Trophoblast cell (in vitro differentiated cells and primary cell): ENCODE data around the gene ASB6.

Experiments
- DNase-seq, 2 donors: peaks; one replicate each; pipeline ENCODE4 v3.0.0-alpha.2; 2016
- H2AFZ ChIP-seq: 2 replicates; pipeline ENCODE4 v1.6.1; 2013; ENCODE audit warnings: low read length, moderate library complexity, mild to moderate bottlenecking; ENCODE audit not compliant: insufficient read depth, poor library complexity
- H2AK5ac ChIP-seq: 2 replicates; pipeline ENCODE4 v1.6.1; 2013; ENCODE audit warnings: mild to moderate bottlenecking, low read length
- H2BK120ac ChIP-seq: 2 replicates; pipeline ENCODE4 v1.6.1; 2013; ENCODE audit warnings: low read length, mild to moderate bottlenecking, moderate library complexity; ENCODE audit not compliant: insufficient read depth, poor library complexity
- H2BK12ac ChIP-seq: 2 replicates; pipeline ENCODE4 v1.6.1; 2013; ENCODE audit warnings: mild to moderate bottlenecking, low read length, moderate library complexity
- H2BK5ac ChIP-seq: 2 replicates; pipeline ENCODE4 v1.6.1; 2013; ENCODE audit warnings: low read length, low read depth, moderate library complexity, mild to moderate bottlenecking; ENCODE audit not compliant: poor library complexity
- H3K14ac ChIP-seq: 2 replicates; pipeline ENCODE4 v1.6.1; 2013; ENCODE audit warnings: mild to moderate bottlenecking, low read length
- H3K18ac ChIP-seq: 2 replicates; pipeline ENCODE4 v1.6.1; 2013; ENCODE audit warnings: mild to moderate bottlenecking, low read length
- H3K23ac ChIP-seq: 2 replicates; pipeline ENCODE4 v1.6.1; 2013; ENCODE audit warnings: low read length
- H3K27ac ChIP-seq: 2 replicates; pipeline ENCODE4 v1.5.1; 2013; ENCODE audit warnings: low read depth, mild to moderate bottlenecking, inconsistent platforms, low read length, moderate library complexity
- H3K27me3 ChIP-seq: 2 replicates; pipeline ENCODE4 v1.6.1; 2013; ENCODE audit warnings: inconsistent platforms, mild to moderate bottlenecking, low read length, moderate library complexity; ENCODE audit not compliant: insufficient read depth
- H3K36me3 ChIP-seq, 2 experiments: 1 replicate in 1 of 2; 2 replicates in 1 of 2; pipeline ENCODE4 v1.6.1; 2013; ENCODE audit warnings: low read length in 2 of 2, mild to moderate bottlenecking in 2 of 2, moderate library complexity in 1 of 2; ENCODE audit not compliant: insufficient read depth in 2 of 2, control insufficient read depth in 1 of 2
- H3K4ac ChIP-seq: 2 replicates; pipeline ENCODE4 v1.6.1; 2013; ENCODE audit warnings: low read depth, mild to moderate bottlenecking, low read length, moderate library complexity
- H3K4me1 ChIP-seq, 2 experiments: 1 replicate in 1 of 2; 2 replicates in 1 of 2; pipeline ENCODE4 v1.6.1; 2013; ENCODE audit warnings: low read length in 2 of 2, mild to moderate bottlenecking in 2 of 2, moderate library complexity in 1 of 2; ENCODE audit not compliant: insufficient read depth in 2 of 2, control insufficient read depth in 1 of 2
- H3K4me2 ChIP-seq: 2 replicates; pipeline ENCODE4 v1.6.1; 2013; ENCODE audit warnings: inconsistent platforms, mild to moderate bottlenecking, low read length, moderate library complexity
- H3K4me3 ChIP-seq: 2 replicates; pipeline ENCODE4 v1.5.1; 2013; ENCODE audit warnings: mild to moderate bottlenecking, low read depth, low read length, inconsistent platforms
- H3K79me1 ChIP-seq: one replicate; pipeline ENCODE4 v1.6.1; 2013; ENCODE audit warnings: low read length
- H3K79me2 ChIP-seq: 2 replicates; pipeline ENCODE4 v1.6.1; 2013; ENCODE audit warnings: low read length, mild to moderate bottlenecking; ENCODE audit not compliant: control insufficient read depth, insufficient read depth, poor library complexity
- H3K9ac ChIP-seq: 2 replicates; pipeline ENCODE4 v1.6.1; 2013; ENCODE audit warnings: mild to moderate bottlenecking, low read length
- H3K9me3 ChIP-seq: 2 replicates; pipeline ENCODE4 v1.6.1; 2013; ENCODE audit warnings: low read depth, mild to moderate bottlenecking, control low read depth, inconsistent platforms, low read length; ENCODE audit not compliant: insufficient read depth
- H4K12ac ChIP-seq: 2 replicates; pipeline ENCODE4 v1.6.1; 2013; ENCODE audit warnings: low read depth, mild to moderate bottlenecking, low read length, moderate library complexity
- H4K8ac ChIP-seq: 2 replicates; pipeline ENCODE4 v1.6.1; 2013; ENCODE audit warnings: low read depth, mild to moderate bottlenecking, low read length, moderate library complexity
- H4K91ac ChIP-seq: one replicate; pipeline ENCODE4 v1.6.1; 2013; ENCODE audit warnings: low read depth, mild to moderate bottlenecking, low read length, moderate library complexity
- WGBS: extraction: QIAGEN DNeasy Blood & Tissue Kit; methylation state at CpG from one replicate; pipeline ENCODE4 v1.1.7; 2013; ENCODE audit warnings: missing lambda C conversion rate; ENCODE audit not compliant: insufficient read length, insufficient coverage; ENCODE audit errors: extremely low coverage; 5-methylcytosine and 5-hydroxymethylcytosine counted together

Gene ASB6

GRCh38 chr9:129633848-129634247 lies 8.1 kb downstream of the ASB6 start:
- no peak overlapping the region for H3K4ac ChIP-seq
- H3K9ac ChIP-seq: no peak overlapping the region
- H3K36me3 ChIP-seq: peaks cover 65 to 72% of the 10 kb centered on the region in 2 experiments
- no peak overlapping the region for H4K91ac ChIP-seq
- no peak overlapping the region for H3K18ac ChIP-seq
- no CpG with 5 or more reads among the region's 13 CpGs for WGBS
- H2AFZ ChIP-seq: no peak overlapping the region
- no peak overlapping the region for H2BK5ac ChIP-seq
- H3K79me1 ChIP-seq: no peaks in the 10 kb centered on the region
- H3K4me3 ChIP-seq: no peak overlapping the region
- H3K23ac ChIP-seq: no peak overlapping the region
- H3K9me3 ChIP-seq: peaks cover 2% of the 10 kb centered on the region
- H3K14ac ChIP-seq: no peak overlapping the region
- H2BK12ac ChIP-seq: no peak overlapping the region
- H2AK5ac ChIP-seq: no peak overlapping the region
- no peaks in the 10 kb centered on the region for H3K27me3 ChIP-seq
- DNase-seq: no peak
- no peak overlapping the region for H2BK120ac ChIP-seq
- H3K4me2 ChIP-seq: no peak overlapping the region
- H4K12ac ChIP-seq: no peak overlapping the region
- H3K4me1 ChIP-seq: peaks cover 0 to 2% of the 10 kb centered on the region in 2 experiments
- no peak overlapping the region for H3K27ac ChIP-seq
- no peak overlapping the region for H4K8ac ChIP-seq
- H3K79me2 ChIP-seq: peaks cover 6% of the 10 kb centered on the region

DNA sequence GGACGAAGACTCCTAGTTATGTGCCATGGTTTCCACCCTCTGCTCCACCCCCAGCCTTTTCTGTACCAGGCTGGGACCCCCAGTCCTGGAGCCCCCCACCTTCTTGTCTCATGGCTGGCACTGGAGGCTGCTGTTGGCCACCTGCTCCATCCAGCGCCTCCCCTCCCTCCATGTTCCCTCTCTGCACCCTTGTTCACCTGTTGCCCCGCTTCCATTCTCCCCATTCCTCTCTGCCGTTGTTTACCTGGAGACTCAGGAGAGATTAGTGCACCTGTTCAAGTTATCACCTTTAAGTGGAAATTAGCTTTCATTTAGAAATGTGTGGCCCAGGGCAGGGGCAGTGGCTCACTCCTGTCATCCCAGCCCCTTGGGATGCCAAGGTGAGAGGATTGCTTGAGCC lies 8.7 kb downstream of the ASB6 start:
- Histone ChIP-seq H3K79me2 (peaks cover 8% of the 10 kb centered on the region), H3K27ac (no peak overlapping the region), H3K27me3 (no peaks in the 10 kb centered on the region), H2BK120ac (no peak overlapping the region), H3K14ac (no peak overlapping the region), H2BK5ac (no peak overlapping the region), H2AFZ (no peak overlapping the region), H3K9me3 (peaks cover 2% of the 10 kb centered on the region), H3K4me3 (no peak overlapping the region), H4K12ac (no peak overlapping the region), H3K79me1 (no peaks in the 10 kb centered on the region), H3K36me3 (peaks cover 58 to 67% of the 10 kb centered on the region in 2 experiments), H2BK12ac (no peak overlapping the region), H3K4me1 (peaks cover 0 to 2% of the 10 kb centered on the region in 2 experiments), H3K4ac (no peak overlapping the region), H4K8ac (no peak overlapping the region), H3K23ac (no peak overlapping the region), H3K4me2 (no peak overlapping the region), H3K18ac (no peak overlapping the region), H4K91ac (no peak overlapping the region), H2AK5ac (no peak overlapping the region), H3K9ac (no peak overlapping the region)
- no peak for DNase-seq
- no CpG with 5 or more reads among the region's 4 CpGs for WGBS

GRCh38 chr9:129632460-129632859 lies 9.5 kb downstream of the ASB6 start:
- H3K27ac ChIP-seq: no peak overlapping the region
- peak overlapping the region; percentile 5 for H3K4ac ChIP-seq
- H2AK5ac ChIP-seq: no peak overlapping the region
- H3K4me3 ChIP-seq: no peak overlapping the region
- peaks cover 58 to 66% of the 10 kb centered on the region in 2 experiments for H3K36me3 ChIP-seq
- no peak overlapping the region for H3K23ac ChIP-seq
- H2AFZ ChIP-seq: no peak overlapping the region
- WGBS: no CpG with 5 or more reads among the region's 13 CpGs
- no peak overlapping the region for H3K18ac ChIP-seq
- no peak overlapping the region for H4K91ac ChIP-seq
- no peaks in the 10 kb centered on the region for H3K79me1 ChIP-seq
- H4K8ac ChIP-seq: no peak overlapping the region
- no peak overlapping the region for H3K9ac ChIP-seq
- H3K79me2 ChIP-seq: peaks cover 15% of the 10 kb centered on the region
- H3K27me3 ChIP-seq: no peaks in the 10 kb centered on the region
- H2BK120ac ChIP-seq: no peak overlapping the region
- no peak overlapping the region for H4K12ac ChIP-seq
- H3K4me1 ChIP-seq: peaks cover 6 to 9% of the 10 kb centered on the region in 2 experiments
- H2BK5ac ChIP-seq: no peak overlapping the region
- no peak overlapping the region for H3K4me2 ChIP-seq
- peaks cover 4% of the 10 kb centered on the region for H3K9me3 ChIP-seq
- no peak for DNase-seq
- H3K14ac ChIP-seq: no peak overlapping the region
- no peak overlapping the region for H2BK12ac ChIP-seq

DNA sequence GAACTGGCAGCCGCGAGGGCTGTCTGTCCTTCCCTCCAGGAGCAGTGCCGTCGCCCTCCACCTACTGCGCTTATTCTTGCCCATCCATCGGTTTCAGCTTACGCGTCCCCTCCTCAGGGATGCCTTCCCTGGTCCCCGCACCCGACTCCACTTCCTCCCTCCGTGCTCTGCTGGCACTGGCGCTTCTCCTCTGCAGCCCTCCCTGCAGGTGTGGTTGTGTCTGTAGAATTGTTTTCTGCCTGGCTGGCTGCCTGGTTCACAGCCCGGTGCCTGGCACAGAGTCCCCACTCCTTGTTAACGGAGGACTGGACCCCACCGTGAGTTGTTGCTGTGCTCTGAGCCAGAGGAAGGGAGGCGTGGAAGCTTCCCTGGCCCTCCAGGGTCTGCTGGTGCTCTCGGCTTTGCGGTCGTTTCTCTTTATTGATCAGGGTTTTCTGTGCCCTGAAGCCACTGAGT lies 10.2 kb downstream of the ASB6 start:
- Histone ChIP-seq H3K27me3 (no peaks in the 10 kb centered on the region), H3K4me1 (peaks cover 10 to 13% of the 10 kb centered on the region in 2 experiments), H3K23ac (no peak overlapping the region), H3K4ac (peak overlapping the region; percentile 82), H4K91ac (no peak overlapping the region), H3K9me3 (peaks cover 4% of the 10 kb centered on the region), H2BK120ac (no peak overlapping the region), H2BK5ac (no peak overlapping the region), H3K9ac (no peak overlapping the region), H4K12ac (no peak overlapping the region), H3K14ac (no peak overlapping the region), H2AK5ac (no peak overlapping the region), H3K4me3 (no peak overlapping the region), H3K18ac (no peak overlapping the region), H3K36me3 (peaks cover 50 to 59% of the 10 kb centered on the region in 2 experiments), H2BK12ac (no peak overlapping the region), H4K8ac (no peak overlapping the region), H3K79me2 (peaks cover 17% of the 10 kb centered on the region), H2AFZ (no peak overlapping the region), H3K4me2 (no peak overlapping the region), H3K27ac (no peak overlapping the region), H3K79me1 (peaks cover 2% of the 10 kb centered on the region)
- no CpG with 5 or more reads among the region's 19 CpGs for WGBS
- DNase-seq: no peak
